HCT116 (cell line): ENCODE results near the gene SNCAIP. TPM values are rescaled to one million over a fixed set of nuclear protein-coding genes. Genes with fewer than 3 reads are reported as not detected.

Experiments used
- ATAC-seq: fragments of 200-7000 bp; cut with Tn5 transposase; 2 replicates; pipeline ENCODE4 v1.9.1; 2020; ENCODE audit warnings: mild to moderate bottlenecking, moderate library complexity
- BruUV-seq: library from RNA; stranded (reverse); fragments of 400-500 nt; replicated peaks from 2 replicates; lab custom pipeline; 2021; lab: Mats Ljungman, UMichigan
- CTCF ChIA-PET: fragments of 300-600 bp; sonication (Branson Sonifier 250); formaldehyde crosslinking; loops from one replicate; lab custom pipeline; 2021; ENCODE audit warnings: antibody characterized with exemption; lab: Charles Lee
- POLR2A ChIA-PET: fragments of 300-600, 350-600 bp; sonication (Branson Sonifier 250); formaldehyde crosslinking; loops from one replicate; lab custom pipeline; 2021; ENCODE audit warnings: antibody characterized with exemption; lab: Charles Lee
- RAD21 ChIA-PET, 2 experiments: fragments of 300-600 bp; sonication (Branson Sonifier 250); formaldehyde crosslinking; loops; one replicate each; lab custom pipeline; 2023; ENCODE audit warnings: low total read pairs in 2 of 2; ENCODE audit not compliant: uncharacterized antibody in 2 of 2, unreplicated experiment in 2 of 2, low non-redundant PET in 1 of 2; lab: Charles Lee
- DNase-seq: peaks from one replicate; pipeline ENCODE4 v3.0.0-alpha.2; 2010; ENCODE audit warnings: low read depth, low spot score
- H2AFZ ChIP-seq: fragments of 200-600 bp; shearing (Covaris generic), sonication (generic); 2 replicates; pipeline ENCODE4 v1.6.1; 2017; ENCODE audit warnings: low read depth, mixed run types, mixed read lengths, antibody characterized with exemption, low read length; ENCODE audit not compliant: poor library complexity, severe bottlenecking
- H3K27ac ChIP-seq: 2 replicates; pipeline ENCODE4 v1.5.1; 2012; ENCODE audit warnings: low read depth, low read length
- H3K27me3 ChIP-seq: fragments of 200-600 bp; sonication (generic); 2 replicates; pipeline ENCODE4 v1.6.1; 2016; ENCODE audit warnings: mixed run types, low read length, mixed read lengths; ENCODE audit not compliant: insufficient read depth
- H3K36me3 ChIP-seq, 2 experiments: fragments of 200-500 bp in 1 of 2; fragments of 200-600 bp in 1 of 2; sonication (Bioruptor generic) in 1 of 2; sonication (generic) in 1 of 2; 2 replicates each; pipeline versions ENCODE4 v1.5.1 to v1.6.1; 2014 to 2016; ENCODE audit warnings: low read length in 2 of 2, inconsistent platforms in 1 of 2, mixed read lengths in 1 of 2, mixed run types in 1 of 2; ENCODE audit not compliant: insufficient read depth in 2 of 2, control insufficient read depth in 1 of 2
- H3K4me1 ChIP-seq, 2 experiments: fragments of 200-600 bp in 1 of 2; sonication (generic) in 1 of 2; 2 replicates each; pipeline versions ENCODE4 v1.5.1 to v1.6.1; 2012 to 2017; ENCODE audit warnings: low read length in 2 of 2, inconsistent platforms in 1 of 2, mild to moderate bottlenecking in 1 of 2, mixed read lengths in 1 of 2, mixed run types in 1 of 2, moderate library complexity in 1 of 2; ENCODE audit not compliant: insufficient read depth in 2 of 2, control insufficient read depth in 1 of 2
- H3K4me2 ChIP-seq: fragments of 200-600 bp; sonication (generic); 2 replicates; pipeline ENCODE4 v1.6.1; 2017; ENCODE audit warnings: mixed run types, low read length, mixed read lengths
- H3K4me3 ChIP-seq, 2 experiments: fragments of 200-600 bp in 1 of 2; sonication (generic) in 1 of 2; replicated peaks in 1 of 2; 2 replicates each; pipeline ENCODE4 v1.5.1; 2011 to 2016; ENCODE audit warnings: low read length in 2 of 2, control low read depth in 1 of 2, low read depth in 1 of 2, mild to moderate bottlenecking in 1 of 2, mixed read lengths in 1 of 2, mixed run types in 1 of 2
- H3K79me2 ChIP-seq: fragments of 200-600 bp; sonication (generic); 2 replicates; pipeline ENCODE4 v1.6.1; 2017; ENCODE audit warnings: mild to moderate bottlenecking, mixed run types, low read length, moderate library complexity, mixed read lengths; ENCODE audit not compliant: insufficient read depth
- H3K9ac ChIP-seq: fragments of 200-600 bp; sonication (generic); 2 replicates; pipeline ENCODE4 v1.6.1; 2016; ENCODE audit warnings: low read length, mixed read lengths
- H3K9me2 ChIP-seq: fragments of 200-600 bp; sonication (generic), shearing (Covaris generic); 2 replicates; pipeline ENCODE4 v1.6.1; 2017; ENCODE audit warnings: mixed run types, mild to moderate bottlenecking, moderate library complexity; ENCODE audit not compliant: insufficient read depth
- H3K9me3 ChIP-seq, 2 experiments: fragments of 200-500 bp in 1 of 2; fragments of 200-600 bp in 1 of 2; sonication (Bioruptor generic) in 1 of 2; sonication (generic) in 1 of 2; 2 replicates each; pipeline ENCODE4 v1.6.1; 2014 to 2017; ENCODE audit warnings: low read length in 2 of 2, mixed read lengths in 2 of 2, inconsistent platforms in 1 of 2, low read depth in 1 of 2, mild to moderate bottlenecking in 1 of 2, mixed run types in 1 of 2, moderate library complexity in 1 of 2; ENCODE audit not compliant: control insufficient read depth in 1 of 2, insufficient read depth in 1 of 2
- H4K20me1 ChIP-seq: fragments of 200-600 bp; sonication (generic), shearing (Covaris generic); 2 replicates; pipeline ENCODE4 v1.6.1; 2017; ENCODE audit warnings: mixed run types, mild to moderate bottlenecking, moderate library complexity; ENCODE audit not compliant: insufficient read depth
- CBX3 ChIP-seq: IDR thresholded peaks from 2 replicates; pipeline ENCODE4 v1.6.1; 2012; ENCODE audit warnings: low read depth
- CEBPB ChIP-seq: IDR thresholded peaks from 2 replicates; pipeline ENCODE4 v1.6.1; 2012; ENCODE audit warnings: low read depth
- CTCF ChIP-seq, 3 experiments: fragments of 200-600 bp in 1 of 3; sonication (generic) in 1 of 3; IDR thresholded peaks in 2 of 3; conservative IDR thresholded peaks in 1 of 3; 2 replicates each; pipeline ENCODE4 v1.5.1; 2012 to 2017; ENCODE audit warnings: low read depth in 2 of 3, low read length in 2 of 3, antibody characterized with exemption in 1 of 3, borderline replicate concordance in 1 of 3, control low read depth in 1 of 3, mild to moderate bottlenecking in 1 of 3, mixed read lengths in 1 of 3, mixed run types in 1 of 3, moderate library complexity in 1 of 3; ENCODE audit not compliant: insufficient read depth in 1 of 3
- EGR1 ChIP-seq: IDR thresholded peaks from 2 replicates; pipeline ENCODE4 v1.6.1; 2012; ENCODE audit warnings: low read depth
- EZH2 ChIP-seq: fragments of 200-600 bp; sonication (generic); IDR thresholded peaks from 2 replicates; pipeline ENCODE4 v1.6.1; 2017; ENCODE audit warnings: antibody characterized with exemption, mixed run types
- FOSL1 ChIP-seq: IDR thresholded peaks from 2 replicates; pipeline ENCODE4 v1.6.1; 2012; ENCODE audit warnings: low read depth
- MAX ChIP-seq: IDR thresholded peaks from 2 replicates; pipeline ENCODE4 v1.6.1; 2012
- POLR2A ChIP-seq: IDR thresholded peaks from 2 replicates; pipeline ENCODE4 v1.7.0; 2011; ENCODE audit warnings: borderline replicate concordance; ENCODE audit not compliant: insufficient read depth, insufficient read length; ENCODE audit errors: extremely low read depth
- POLR2AphosphoS5 ChIP-seq: IDR thresholded peaks from 2 replicates; pipeline ENCODE4 v1.6.1; 2011; ENCODE audit warnings: mild to moderate bottlenecking, low read depth, low read length, moderate library complexity
- SIN3A ChIP-seq: IDR thresholded peaks from 2 replicates; pipeline ENCODE4 v1.6.1; 2012; ENCODE audit warnings: low read depth
- SP1 ChIP-seq: IDR thresholded peaks from 2 replicates; pipeline ENCODE4 v1.6.1; 2012; ENCODE audit warnings: low read depth
- SRF ChIP-seq: IDR thresholded peaks from 2 replicates; pipeline ENCODE4 v1.6.1; 2012; ENCODE audit warnings: low read depth
- TCF7L2 ChIP-seq: IDR thresholded peaks from 2 replicates; pipeline ENCODE4 v1.7.0; 2011; ENCODE audit warnings: borderline replicate concordance, inconsistent platforms; ENCODE audit not compliant: insufficient read depth, insufficient read length; ENCODE audit errors: extremely low read depth
- ZBTB33 ChIP-seq: IDR thresholded peaks from 2 replicates; pipeline ENCODE4 v1.6.1; 2011; ENCODE audit warnings: mild to moderate bottlenecking, low read length, moderate library complexity; ENCODE audit not compliant: insufficient replicate concordance; ENCODE audit errors: extremely low read depth
- intact Hi-C: fragments of 100-400 bp; cut with micrococcal nuclease; formaldehyde crosslinking; loops from 2 replicates; pipeline ENCODE4 v1.10.0; 2022
- total RNA-seq: library from RNA; stranded (reverse); gene quantifications from one replicate; pipeline ENCODE4 v1.2.1, GENCODE V29; 2021; ENCODE audit not compliant: unreplicated experiment

The SNCAIP gene
- total RNA-seq, 1 experiment from 2014 or later: not detected

GRCh38 chr5:122273696-122274095, 38.3 kb upstream of the SNCAIP start:
- Histone ChIP-seq H2AFZ (no peak overlapping the region), H3K9me2 (no peaks in the 10 kb centered on the region), H3K27me3 (no peaks in the 10 kb centered on the region), H3K4me3 (no peak overlapping the region), H3K27ac (no peak overlapping the region), H3K4me2 (no peak overlapping the region), H3K4me1 (no peaks in the 10 kb centered on the region), H3K36me3 (no peaks in the 10 kb centered on the region), H3K79me2 (no peaks in the 10 kb centered on the region), H4K20me1 (no peaks in the 10 kb centered on the region), H3K9ac (no peak overlapping the region), H3K9me3 (no peaks in the 10 kb centered on the region)
- CTCF ChIA-PET: interaction anchor here (1.0 kb wide), 1 partner anchor 22 kb away, joined by 3 read pairs; no protein-coding TSS in a partner anchor
- no TSS peak for BruUV-seq
- POLR2A ChIA-PET: no interaction called here
- TF ChIP-seq SP1 (no peak), EGR1 (no peak), POLR2A (no peak), TCF7L2 (no peak)
- no peak for ATAC-seq
- no peak for DNase-seq
- RAD21 ChIA-PET: no interaction called here
- intact Hi-C loops: no loop called here

- Histone ChIP-seq H3K4me1 (no peaks in the 10 kb centered on the region), H3K9me2 (no peaks in the 10 kb centered on the region), H4K20me1 (no peaks in the 10 kb centered on the region), H3K4me2 (no peak overlapping the region), H3K9ac (no peak overlapping the region), H2AFZ (no peak overlapping the region), H3K79me2 (no peaks in the 10 kb centered on the region), H3K4me3 (no peak overlapping the region), H3K27ac (no peak overlapping the region), H3K36me3 (no peaks in the 10 kb centered on the region), H3K27me3 (no peaks in the 10 kb centered on the region), H3K9me3 (no peaks in the 10 kb centered on the region)
- ATAC-seq: no peak
- ChIA-PET POLR2A (no interaction called here), RAD21 (no interaction called here), CTCF (no interaction called here)
- TF ChIP-seq CTCF (IDR thresholded peaks at IDR 0.05 in 2 of 3, conservative IDR thresholded peaks at IDR 0.05 in 1 of 3; ENCODE audit: borderline replicate concordance in 1 of 3, insufficient read depth in 1 of 3, low read depth in 2 of 3, low read length in 2 of 3) (no peak), POLR2A (no peak), EZH2 (no peak), ZBTB33 (no peak), FOSL1 (no peak), SIN3A (no peak), MAX (no peak), CBX3 (no peak), SP1 (no peak), POLR2AphosphoS5 (no peak), SRF (no peak), CEBPB (no peak)
- DNase-seq: no peak
- BruUV-seq: no TSS peak
- intact Hi-C loops: no loop called here
Observed at GRCh38 chr5:122283592-122283991, 28.4 kb upstream of the SNCAIP start.
